Stimulated activated CD8-positive, alpha-beta memory T cell treated with anti-CD3 and anti-CD28 coated beads, Interleukin-2, amount 100 ng/mL, for 48 hours (primary cell): ENCODE data around the gene SLC24A4.

Experiments used
- DNase-seq, 2 donors: peaks; one replicate each; pipeline ENCODE4 v3.0.0-alpha.2; 2020; ENCODE audit warnings: low read depth in 2 of 2

The SLC24A4 gene

DNA sequence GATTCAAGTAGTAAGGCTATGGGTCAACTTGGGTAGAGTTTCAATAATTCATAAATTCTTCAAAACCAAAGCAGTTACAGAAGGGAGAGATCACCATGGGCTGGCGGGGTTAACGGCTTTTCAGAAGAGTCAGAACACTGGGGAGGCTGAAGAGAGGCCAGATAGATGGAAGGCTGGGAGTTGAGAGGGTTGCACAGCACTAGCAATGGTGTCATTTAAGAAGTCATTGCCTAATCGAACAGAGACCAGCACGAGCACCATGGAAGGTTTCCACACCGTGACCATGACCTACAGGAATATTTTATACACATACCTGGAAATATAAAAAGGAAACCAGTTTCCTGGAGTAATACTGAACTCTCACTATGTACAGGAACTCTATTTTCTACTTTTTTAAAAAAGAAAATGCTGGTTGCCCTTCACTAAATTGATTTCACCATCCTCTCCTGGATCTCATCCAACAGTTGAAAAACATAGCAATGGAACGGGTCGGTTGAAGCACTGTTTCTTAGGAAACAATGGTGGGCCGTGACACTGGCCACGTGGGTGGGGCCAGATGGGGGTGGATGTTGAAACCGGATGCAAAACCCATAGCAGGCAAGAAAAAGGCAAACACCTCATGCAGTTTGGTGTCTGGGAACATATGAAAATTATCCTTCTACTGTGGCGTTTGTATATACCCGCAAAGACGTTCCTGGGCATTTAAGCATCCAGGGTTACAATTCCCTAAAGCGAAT lies 152.7 kb downstream of the SLC24A4 start:
- no peak for DNase-seq

DNA sequence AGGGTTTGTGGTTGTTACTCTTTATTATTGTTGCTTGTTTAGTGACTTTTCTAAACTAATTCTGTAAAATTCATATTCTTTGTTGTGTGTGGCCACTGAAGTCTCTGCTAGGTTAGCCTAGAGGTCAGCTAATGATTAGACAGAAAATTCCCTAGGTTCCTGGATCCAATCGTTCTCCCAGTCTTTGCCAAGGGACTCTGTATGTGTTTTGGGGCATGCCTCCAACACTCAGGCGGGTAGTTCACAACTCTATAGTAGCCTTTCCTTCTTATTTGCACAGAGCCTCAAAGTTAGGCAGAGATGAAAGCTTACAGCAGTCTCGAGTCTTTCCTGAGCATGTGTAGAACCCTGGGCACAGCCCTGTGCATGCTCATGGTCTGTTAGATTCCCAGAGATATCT lies 157.9 kb downstream of the SLC24A4 start:
- no peak for DNase-seq

DNA sequence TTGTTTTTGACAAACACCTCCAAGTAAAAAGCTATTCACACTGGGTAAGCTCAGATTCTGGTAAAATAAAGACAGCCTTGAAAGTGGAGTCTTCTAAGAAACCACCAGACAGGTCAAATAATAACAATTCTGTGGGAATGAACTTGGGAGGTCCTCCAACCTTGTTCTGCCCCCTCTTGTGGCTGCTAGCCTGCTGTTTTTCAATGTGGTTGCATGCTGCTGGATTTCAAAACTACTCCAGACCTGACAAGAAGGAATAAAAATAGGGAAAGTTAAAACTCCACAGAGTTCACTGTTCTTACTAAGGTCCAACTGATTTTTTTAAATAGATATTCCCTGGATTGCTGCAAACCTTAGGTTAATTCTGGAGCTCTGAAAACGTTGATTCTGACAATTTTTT lies 158.4 kb downstream of the SLC24A4 start:
- DNase-seq, result no peak

DNA sequence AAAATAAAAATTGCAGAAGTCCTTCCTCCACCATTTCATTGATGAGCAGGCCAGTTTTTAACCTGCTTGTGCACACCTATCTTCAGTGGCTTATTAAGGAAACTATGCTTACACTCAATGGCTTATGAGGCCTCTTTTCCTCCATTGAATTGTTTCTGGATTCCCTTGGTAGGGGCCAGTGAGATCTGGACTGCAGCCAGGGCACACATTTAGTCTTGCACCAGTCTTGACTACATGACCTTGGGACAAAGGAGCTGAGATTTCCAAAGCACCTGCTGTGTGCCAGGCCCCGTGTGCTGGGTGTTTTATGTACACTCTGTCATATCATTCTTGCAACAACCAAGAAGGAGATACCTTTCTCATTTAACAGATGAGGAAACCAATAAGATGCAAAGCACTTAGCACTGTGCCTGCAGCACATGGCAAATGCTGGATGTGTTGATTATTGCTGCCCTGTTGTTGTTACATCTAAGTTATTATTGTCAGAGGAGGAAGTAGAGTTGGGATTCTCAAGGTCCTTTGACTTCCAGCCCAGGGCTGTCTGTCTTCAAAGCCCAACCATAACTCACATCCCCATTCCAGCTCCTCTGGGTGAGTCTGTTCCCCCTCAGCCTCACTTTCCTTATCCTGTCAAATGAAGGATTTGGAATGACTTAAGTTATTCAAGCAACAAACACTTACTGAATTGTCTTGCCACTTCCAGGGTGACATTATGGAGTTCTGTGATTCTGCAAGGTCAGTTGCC lies 159.0 kb downstream of the SLC24A4 start:
- no peak for DNase-seq

DNA sequence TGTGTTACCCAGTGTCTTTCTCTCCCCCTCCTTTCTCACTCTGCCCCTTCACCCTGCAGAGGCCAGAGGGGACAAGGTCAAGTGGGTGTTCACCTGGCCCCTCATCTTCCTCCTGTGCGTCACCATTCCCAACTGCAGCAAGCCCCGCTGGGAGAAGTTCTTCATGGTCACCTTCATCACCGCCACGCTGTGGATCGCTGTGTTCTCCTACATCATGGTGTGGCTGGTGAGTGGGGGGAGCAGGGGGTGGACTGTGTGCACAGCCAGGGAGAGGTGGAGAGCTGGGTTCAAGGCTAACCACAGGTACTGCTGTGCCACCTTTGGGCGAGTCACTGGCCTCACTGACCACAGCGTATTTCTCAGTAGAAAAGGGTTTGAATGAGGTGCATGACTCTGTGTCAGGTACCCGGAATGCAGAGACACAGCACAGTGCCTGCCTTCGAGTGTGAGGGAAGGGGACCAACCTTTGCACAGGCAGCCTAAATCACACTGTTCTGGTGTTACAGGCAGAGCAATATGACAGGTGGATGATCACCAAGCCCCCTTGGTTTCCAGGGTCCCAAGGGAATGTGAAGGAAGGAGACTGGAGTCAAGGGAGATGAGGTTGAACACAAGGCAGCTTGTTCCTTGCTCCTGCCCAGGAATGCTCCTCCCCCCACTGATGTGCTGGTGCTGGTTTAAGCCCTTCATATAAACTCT lies 159.8 kb downstream of the SLC24A4 start:
- no peak for DNase-seq

DNA sequence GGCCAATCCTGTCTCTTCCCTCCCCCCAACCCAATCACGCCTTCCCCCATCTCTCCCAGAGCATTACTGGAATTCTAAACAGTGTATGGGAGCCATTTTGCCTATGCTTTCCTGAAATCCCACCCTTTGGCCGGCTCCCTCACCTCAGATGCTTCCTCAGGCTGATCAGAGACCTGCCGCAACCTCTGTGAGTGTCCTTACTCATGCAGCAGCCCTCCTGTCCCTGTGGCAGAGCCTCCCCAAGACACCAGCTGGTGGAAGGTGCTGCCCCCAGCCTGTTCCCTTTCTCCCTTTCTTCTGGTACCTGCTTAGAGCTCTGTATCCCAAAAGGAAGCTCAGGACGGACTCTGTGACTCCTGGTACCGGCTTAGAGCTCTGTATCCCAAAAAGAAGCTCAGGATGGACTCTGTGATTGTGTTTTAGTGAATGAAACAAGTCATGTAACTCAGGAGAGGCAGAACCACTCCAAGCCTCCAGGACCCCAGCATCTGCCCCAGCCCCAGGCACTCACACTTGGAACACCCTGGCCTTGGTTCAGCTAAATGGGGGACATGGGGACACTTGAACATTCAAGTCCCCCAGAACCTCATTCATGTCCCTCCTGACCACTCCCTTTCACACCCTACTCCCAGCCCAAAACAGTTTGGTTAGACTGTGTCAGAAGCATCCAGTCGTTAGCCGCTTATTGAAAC lies 161.3 kb downstream of the SLC24A4 start:
- DNase-seq, result no peak

DNA sequence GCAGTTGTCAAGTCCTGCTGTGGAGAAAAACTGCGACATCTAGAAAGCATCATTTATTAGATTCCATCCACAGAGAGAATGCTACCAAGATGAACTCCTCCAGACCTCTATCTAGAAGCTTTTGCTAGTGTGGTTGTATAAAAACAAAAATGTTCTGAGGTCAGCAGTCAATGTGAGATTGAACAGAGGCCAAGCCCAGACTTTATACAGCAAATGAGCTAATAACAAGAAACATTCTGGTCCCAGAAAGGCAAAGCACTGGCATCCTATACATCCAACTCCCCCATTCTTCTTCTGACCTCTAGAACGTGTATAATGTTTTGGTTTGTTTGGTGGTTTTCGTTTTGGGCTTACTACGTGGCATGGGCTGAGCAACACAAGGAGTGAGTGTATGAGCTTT lies 163.9 kb downstream of the SLC24A4 start:
- DNase-seq, result no peak

DNA sequence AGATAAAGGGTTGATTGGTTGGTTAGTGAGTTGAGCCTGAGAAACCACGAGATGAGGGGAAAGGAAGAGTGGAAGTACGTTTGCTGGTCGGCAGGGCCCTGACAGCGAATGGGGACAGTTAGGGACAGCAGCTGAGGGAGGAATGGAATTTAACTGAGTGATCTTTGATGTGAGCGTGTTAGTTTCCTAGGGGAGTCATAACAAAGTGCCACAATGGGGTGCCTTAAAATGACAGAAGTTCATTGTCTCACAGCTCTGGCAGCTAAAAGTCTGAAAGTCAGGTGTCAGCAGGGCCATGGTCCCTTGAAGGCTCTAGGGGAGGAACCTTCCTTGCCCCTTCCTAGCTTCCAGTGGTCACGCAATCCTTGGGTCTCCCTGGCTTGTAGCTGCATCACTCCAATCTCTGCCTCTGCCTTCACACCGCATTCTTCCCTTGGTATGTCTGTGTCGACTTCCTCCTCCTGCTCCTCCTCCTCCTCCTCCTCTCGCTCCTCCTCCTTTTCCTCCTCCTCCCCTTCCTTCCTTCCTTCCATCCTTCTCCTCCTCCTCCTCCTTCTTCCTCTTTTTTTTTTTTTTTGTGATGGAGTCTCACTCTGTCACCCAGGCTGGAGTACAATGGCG lies 164.7 kb downstream of the SLC24A4 start:
- no peak for DNase-seq

DNA sequence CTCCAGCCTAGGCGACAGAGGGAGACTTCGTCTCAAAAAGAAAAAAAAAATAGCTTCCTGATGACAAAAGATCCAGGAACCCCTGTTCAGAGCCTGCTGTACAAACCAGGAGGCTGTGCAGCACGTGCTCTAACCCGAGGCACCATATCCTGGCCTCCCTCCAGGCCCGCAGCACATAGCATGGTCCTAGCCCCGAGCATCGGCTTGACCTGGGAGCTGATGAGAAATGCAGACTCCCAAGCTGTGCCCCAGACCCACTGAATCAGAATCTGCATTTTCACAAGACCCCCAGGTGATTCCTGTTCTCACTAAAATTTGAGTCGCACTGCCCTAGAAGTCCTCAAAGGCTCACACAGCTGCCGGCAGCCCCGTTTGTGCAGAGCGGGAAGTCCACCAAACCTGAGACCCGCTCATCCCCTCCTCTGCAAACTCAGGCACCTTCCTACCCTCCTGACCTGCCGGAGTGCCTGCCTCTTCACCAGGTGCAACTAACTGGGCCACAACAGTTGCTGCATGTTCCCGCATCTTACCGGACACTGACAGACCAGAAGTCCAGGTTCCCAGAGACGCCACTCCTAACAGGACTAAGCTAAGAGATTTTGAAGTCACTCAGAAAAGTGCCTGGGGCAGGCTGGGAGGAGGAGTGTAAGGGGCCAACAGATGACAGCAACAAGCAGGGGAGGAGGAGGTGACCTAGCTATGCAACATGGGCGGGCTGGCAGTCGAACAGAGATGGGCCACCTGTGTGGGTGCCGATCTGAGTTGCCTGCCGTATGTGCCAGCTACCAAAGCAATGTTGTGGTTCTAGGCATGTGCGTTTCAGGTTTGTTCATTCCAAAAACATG lies 166.7 kb downstream of the SLC24A4 start:
- DNase-seq, result no peak

DNA sequence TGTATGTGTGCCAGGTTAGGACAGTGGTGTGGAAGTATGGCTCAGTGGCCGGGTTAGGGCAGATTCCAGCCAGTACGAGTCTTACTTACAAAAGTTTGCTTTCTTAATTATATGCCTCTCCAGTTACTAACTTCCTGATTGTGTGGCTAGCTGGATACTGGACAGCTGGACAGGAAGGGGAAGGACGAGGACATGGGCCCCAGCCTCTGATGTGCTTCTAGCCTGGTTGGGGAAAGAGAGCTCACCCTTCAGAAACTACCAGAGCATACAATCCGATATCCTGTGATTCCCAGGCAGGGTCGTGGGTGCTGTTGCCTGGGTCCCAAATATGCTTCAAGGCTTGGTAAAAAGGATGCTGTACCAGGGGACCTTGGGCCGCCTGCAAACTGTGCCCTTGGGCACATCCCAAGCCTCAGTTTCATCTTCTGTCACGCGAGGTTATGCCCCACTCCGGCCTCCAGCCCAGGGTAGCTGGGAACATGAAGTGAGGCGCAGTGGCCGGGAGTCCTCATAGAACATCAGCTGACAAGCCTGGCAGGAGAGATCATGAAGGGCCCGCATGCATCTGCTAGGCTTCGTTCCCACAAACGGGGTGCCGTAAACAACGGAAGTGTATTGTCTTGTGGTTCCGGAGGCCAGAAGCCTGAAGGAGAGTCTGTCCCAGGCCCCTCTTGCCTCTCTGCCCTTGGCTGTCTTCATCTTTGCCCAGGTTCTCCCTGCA lies 167.4 kb downstream of the SLC24A4 start:
- DNase-seq, result no peak

DNA sequence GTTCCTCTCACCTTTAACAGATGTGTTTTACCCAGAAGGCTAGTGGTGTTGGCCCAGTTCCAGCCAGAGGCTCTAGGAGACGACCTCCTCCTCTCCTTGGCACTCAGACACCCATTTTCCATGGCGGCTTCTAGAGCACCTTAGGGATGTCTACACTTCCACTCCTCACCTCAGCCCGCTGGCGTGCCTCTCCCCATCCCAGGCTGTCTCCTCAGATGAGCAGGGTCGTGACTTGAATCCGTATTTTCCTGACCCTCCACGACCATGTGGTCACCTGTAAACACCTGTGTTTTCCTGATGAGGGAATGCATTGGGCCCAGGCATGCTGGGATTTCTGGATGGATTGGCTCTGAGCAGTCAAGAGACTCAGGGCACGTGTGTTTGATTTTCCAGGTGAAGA lies 168.8 kb downstream of the SLC24A4 start:
- DNase-seq, result no peak

DNA sequence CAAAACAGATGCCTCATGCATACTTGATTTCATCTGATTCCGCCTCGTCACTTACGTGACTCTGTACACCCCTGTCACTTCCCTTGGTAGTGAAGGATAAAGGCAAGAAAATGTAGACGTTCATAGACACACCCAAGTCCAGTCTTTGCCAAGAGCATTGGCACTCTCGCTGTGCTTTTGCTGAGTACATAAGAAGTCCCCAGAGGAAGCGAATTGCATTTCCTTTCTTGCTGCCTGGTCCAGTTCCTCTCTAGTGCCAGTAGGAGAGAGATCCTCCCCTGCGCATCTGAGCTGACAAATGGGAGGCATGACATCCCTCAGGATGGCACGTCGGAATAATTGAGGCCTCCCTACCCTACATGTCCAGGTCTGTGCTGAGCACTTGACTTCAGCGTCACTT lies 169.3 kb downstream of the SLC24A4 start:
- no peak for DNase-seq

DNA sequence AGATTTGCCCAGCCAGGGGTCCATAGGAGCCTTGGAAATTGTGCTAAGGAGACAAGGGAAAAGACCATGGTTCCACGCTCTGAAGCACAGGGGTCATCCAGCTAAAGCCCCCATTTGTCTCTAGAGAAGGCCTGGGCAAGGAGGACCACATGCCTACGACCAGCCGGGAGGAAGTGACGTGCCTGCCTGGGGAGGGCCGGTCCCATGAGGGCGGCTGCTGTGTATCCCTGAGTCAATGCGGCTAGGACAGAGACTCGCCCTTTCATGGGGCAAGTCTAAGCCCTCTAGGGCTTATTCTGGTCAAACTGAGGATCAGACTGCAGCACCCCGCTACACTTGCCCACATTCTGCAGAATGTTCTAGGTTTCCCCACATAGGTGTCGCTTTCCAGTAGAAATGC lies 170.1 kb downstream of the SLC24A4 start:
- no peak for DNase-seq

DNA sequence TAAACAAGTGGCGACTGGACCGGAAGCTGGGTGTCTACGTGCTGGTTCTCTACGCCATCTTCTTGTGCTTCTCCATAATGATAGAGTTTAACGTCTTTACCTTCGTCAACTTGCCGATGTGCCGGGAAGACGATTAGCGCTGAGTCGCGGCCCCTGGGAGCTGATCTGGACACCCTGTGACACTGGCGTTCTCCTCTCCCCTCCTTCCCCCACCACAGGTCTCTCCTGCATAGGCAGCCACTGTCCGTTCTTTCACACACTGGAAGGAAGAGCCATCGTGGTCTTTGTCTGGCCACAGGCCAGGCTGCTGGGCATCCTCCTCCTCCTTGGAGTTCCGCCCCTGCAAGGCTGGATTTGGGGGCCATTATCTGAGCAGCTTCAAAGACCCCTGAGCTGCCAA lies 170.5 kb downstream of the SLC24A4 start:
- no peak for DNase-seq

DNA sequence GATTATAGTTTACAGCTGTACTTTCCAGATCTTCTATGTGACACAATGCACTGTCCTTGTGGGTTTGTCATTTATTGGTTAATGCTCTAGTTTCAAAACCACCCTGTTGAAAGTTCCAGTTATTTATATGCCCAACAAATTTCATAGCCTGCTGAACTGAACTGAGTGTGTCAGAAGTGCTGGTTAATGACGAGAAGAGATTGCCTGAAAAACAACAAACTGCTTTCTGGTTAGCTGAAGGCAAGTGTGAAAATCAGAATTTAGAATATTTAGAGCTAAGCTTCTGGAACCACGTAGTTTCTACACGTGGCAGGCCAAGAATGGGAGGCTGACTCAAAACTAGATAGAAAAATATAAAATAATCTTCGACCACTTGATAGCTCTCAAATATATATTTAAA lies 171.5 kb downstream of the SLC24A4 start:
- DNase-seq, result no peak

DNA sequence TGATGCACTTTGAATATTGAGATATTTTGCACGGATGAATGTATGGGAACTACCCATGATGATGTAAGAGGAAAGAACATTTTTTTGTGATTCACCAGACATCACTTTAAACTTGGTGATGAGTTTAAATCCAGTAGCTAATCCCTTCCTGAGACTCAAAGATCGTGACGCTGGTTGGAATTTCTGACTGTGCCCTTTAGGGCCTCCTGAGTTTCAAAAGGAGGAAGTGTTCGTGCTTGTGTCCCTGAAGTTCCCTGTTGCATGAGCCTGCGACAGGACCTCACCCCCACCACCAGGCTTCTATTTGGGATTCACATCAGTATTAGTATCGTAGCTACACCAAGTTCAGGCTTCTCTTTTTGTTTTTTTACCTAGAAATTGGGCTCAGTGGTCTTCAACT lies 172.1 kb downstream of the SLC24A4 start:
- DNase-seq, result no peak

DNA sequence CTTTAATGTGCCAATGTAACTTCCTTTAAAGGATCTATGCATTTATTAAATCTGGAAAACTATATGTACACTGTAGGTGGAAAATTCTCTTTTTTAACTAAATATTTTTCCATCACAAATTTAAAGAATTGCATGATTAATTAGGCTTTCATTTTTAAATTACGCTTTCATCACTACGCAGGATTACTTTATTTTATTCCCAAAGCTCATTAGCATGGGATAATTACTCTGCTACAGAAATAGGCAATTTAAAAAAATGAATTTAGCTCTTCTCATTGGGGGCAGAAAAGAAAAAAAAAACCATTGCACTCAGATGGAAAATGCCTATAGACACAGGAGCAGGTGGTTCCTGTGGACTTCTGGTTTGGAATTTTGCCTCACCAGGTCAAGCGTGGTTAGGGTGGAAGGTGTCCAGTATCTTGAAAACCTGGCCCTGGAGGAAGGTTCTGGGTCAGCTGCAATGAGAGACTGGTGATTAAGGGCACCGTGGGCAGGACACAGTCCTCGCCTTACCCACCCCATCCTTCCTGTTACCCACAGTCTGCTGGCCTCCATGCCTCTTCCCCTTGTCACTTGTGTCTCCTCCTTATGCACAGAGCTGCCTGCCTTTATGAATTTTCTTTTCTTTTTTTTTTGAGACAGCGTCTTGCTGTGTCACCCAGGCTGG lies 173.4 kb downstream of the SLC24A4 start:
- DNase-seq, result no peak

DNA sequence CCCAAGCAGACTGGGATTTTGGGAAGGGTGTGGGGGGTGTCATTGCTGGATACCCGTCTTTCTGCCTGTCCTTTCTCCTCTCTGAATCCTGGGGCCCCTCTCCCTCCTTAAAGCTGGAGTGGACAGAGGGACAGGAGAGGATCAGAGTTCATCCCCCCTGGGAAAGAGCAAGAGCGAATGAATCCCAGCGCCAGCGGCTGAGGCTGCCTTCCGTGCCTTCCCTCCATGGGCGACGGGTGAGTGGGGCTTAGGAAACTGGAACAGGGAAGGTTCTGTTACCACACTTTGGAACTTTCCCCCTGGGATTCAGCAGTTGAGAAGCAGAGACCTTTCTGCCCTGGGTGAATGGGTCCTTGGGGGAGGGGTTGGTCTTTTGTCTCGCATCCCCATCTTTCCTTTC lies 174.4 kb downstream of the SLC24A4 start:
- DNase-seq, result no peak

DNA sequence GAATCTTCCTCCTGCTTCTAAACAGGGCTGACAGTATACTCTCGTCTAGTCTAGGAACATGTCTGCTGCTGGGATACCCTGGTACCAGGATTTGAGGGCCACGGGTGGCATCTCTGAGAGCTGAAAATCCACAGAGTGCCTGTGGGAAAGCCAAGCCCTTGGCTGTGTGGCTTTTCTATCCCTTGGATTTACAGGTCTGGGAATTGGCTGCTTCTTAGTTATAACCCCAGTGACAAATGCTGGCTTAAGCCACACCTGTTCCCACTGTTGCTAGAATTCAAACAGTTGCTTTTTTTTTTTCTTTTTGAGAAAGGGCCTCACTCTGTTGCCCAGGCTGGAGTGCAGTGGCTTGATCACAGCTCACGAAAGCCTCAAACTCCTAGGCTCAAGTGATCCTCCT lies 176.3 kb downstream of the SLC24A4 start:
- no peak for DNase-seq

DNA sequence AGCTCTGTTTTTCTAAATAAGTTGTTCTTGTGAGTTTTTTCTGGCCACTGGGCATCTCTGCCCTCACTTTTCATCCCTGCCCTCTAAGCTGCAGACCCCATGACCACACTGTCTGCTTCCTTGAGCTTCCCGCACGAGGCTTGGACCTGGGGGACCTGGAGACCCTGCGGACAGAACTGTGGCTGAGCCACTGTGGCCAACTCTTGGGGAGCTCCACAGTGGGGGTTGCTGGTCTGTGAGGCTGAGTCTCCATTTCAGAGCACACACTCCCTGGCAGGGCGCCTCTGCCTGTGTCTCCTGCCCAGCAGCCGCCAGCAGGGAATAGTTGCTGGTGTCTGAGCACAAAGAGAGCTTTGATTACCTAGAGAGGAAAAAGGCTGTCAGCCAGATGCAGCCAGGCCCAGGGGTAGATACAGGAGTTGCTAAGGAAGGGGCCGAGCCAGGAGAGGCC lies 177.6 kb downstream of the SLC24A4 start:
- DNase-seq, result no peak
